HepG2 (cell line): ENCODE measurements around the gene ZXDC. TPM values are rescaled to one million over a fixed set of nuclear protein-coding genes. Genes with fewer than 3 reads are reported as not detected.
A peak's percentile ranks its signal among the peaks of the same experiment; 100 is the strongest.

Source experiments
- ATAC-seq: fragments of 200-7000 bp; cut with Tn5 transposase; 3 replicates; pipeline ENCODE4 v1.9.1; 2020; ENCODE audit warnings: mild to moderate bottlenecking, moderate library complexity
- Bru-seq: library from RNA; stranded (reverse); fragments of 400-500 nt; gene quantifications from one replicate; lab custom pipeline; 2021; lab: Mats Ljungman, UMichigan
- BruChase-seq, 2 experiments: library from RNA; stranded (reverse); fragments of 400-500 nt; gene quantifications; one replicate each; lab custom pipeline; 2021; lab: Mats Ljungman, UMichigan
- BruUV-seq: library from RNA; stranded (reverse); fragments of 400-500 nt; replicated peaks from 2 replicates; lab custom pipeline; 2021; lab: Mats Ljungman, UMichigan
- CTCF ChIA-PET: fragments of 300-600 bp; formaldehyde crosslinking; extraction: SDS; loops from one replicate; lab custom pipeline; 2021; ENCODE audit warnings: low total read pairs, inconsistent platforms, low intra/inter-chr PET ratio; lab: Yijun Ruan, JAX
- POLR2A ChIA-PET: fragments of 350-600 bp; sonication (Branson Sonifier 250); formaldehyde crosslinking; loops from one replicate; lab custom pipeline; 2020; ENCODE audit warnings: antibody characterized with exemption, inconsistent platforms; lab: Yijun Ruan, JAX
- DNase-seq: peaks from one replicate; pipeline ENCODE4 v3.0.0-alpha.2; 2015; ENCODE audit warnings: low spot score
- FAIRE-seq: peaks from 3 replicates; lab custom pipeline; 2011; peaks lifted over from hg19 to GRCh38; lab: Jason Lieb, UNC
- H2AFZ ChIP-seq: one replicate; pipeline ENCODE4 v1.6.1; 2011; ENCODE audit warnings: low read length, inconsistent platforms
- H3K27ac ChIP-seq: fragments of 300-600 bp; 3 replicates; pipeline ENCODE4 v1.8.0; 2011; ENCODE audit warnings: mixed run types, mild to moderate bottlenecking, mixed read lengths, low read length, inconsistent platforms; ENCODE audit not compliant: insufficient read depth; ENCODE audit errors: extremely low read length
- H3K27me3 ChIP-seq, 2 experiments: fragments of 200-600 bp in 1 of 2; 2 replicates in 1 of 2; 3 replicates in 1 of 2; pipeline versions ENCODE4 v1.6.0 to v1.8.0; 2011; ENCODE audit warnings: low read length in 2 of 2, mild to moderate bottlenecking in 2 of 2, moderate library complexity in 2 of 2, inconsistent platforms in 1 of 2; ENCODE audit not compliant: insufficient read depth in 2 of 2, control insufficient read depth in 1 of 2
- H3K36me3 ChIP-seq, 2 experiments: fragments of 200-600 bp in 1 of 2; replicated peaks in 1 of 2; 2 replicates in 1 of 2; 3 replicates in 1 of 2; pipeline versions ENCODE4 v1.5.1 to v1.8.0; 2011; ENCODE audit warnings: low read length in 2 of 2, inconsistent platforms in 1 of 2; ENCODE audit not compliant: insufficient read depth in 2 of 2, control insufficient read depth in 1 of 2
- H3K4me1 ChIP-seq: 2 replicates; pipeline ENCODE4 v1.5.1; 2012; ENCODE audit warnings: low read length, inconsistent platforms; ENCODE audit not compliant: insufficient read depth
- H3K4me2 ChIP-seq: 2 replicates; pipeline ENCODE4 v1.6.0; 2011; ENCODE audit warnings: low read depth, low read length, inconsistent platforms
- H3K4me3 ChIP-seq, 3 experiments: fragments of 200-600 bp in 1 of 3; sonication (generic), shearing (Covaris generic) in 1 of 3; replicated peaks in 1 of 3; 2 replicates each; pipeline ENCODE4 v1.5.1; 2011 to 2016; ENCODE audit warnings: low read length in 3 of 3, inconsistent platforms in 2 of 3, low read depth in 2 of 3, mild to moderate bottlenecking in 2 of 3, control low read depth in 1 of 3, mixed read lengths in 1 of 3; ENCODE audit not compliant: insufficient read depth in 1 of 3
- H3K79me2 ChIP-seq: one replicate; pipeline ENCODE4 v1.6.1; 2011; ENCODE audit warnings: low read length, inconsistent platforms; ENCODE audit not compliant: insufficient read depth
- H3K9ac ChIP-seq: 2 replicates; pipeline ENCODE4 v1.6.0; 2011; ENCODE audit warnings: mild to moderate bottlenecking, low read depth, low read length, inconsistent platforms; ENCODE audit not compliant: insufficient read depth
- H3K9me3 ChIP-seq: 2 replicates; pipeline ENCODE4 v1.5.1; 2012; ENCODE audit warnings: mild to moderate bottlenecking, low read length
- H4K20me1 ChIP-seq: 2 replicates; pipeline ENCODE4 v1.6.0; 2011; ENCODE audit warnings: inconsistent platforms, mild to moderate bottlenecking, low read length, moderate library complexity; ENCODE audit not compliant: insufficient read depth
- DNMT1 ChIP-seq: sonication (generic); formaldehyde crosslinking; IDR thresholded peaks from 2 replicates; pipeline ENCODE4 v1.5.1; 2020; ENCODE audit warnings: mild to moderate bottlenecking, missing genetic modification reagents
- KLF16 ChIP-seq, 2 experiments: sonication (generic) in 1 of 2; formaldehyde crosslinking in 1 of 2; IDR thresholded peaks; 2 replicates each; pipeline versions ENCODE4 v1.6.1 to v1.8.0; 2016 to 2023; ENCODE audit warnings: missing genetic modification reagents in 2 of 2, missing compliant biosample characterization in 1 of 2
- PHF20 ChIP-seq: sonication (generic); formaldehyde crosslinking; IDR thresholded peaks from 2 replicates; pipeline ENCODE4 v1.5.0; 2020; ENCODE audit warnings: mild to moderate bottlenecking, missing genetic modification reagents
- RXRB ChIP-seq: IDR thresholded peaks from 2 replicates; pipeline ENCODE4 v1.6.1; 2016; ENCODE audit warnings: borderline replicate concordance, missing genetic modification reagents, missing compliant biosample characterization
- SALL2 ChIP-seq: sonication (generic); formaldehyde crosslinking; IDR thresholded peaks from 2 replicates; pipeline ENCODE4 v1.8.1; 2023; ENCODE audit warnings: mild to moderate bottlenecking, missing genetic modification reagents, inconsistent platforms
- SIN3A ChIP-seq: IDR thresholded peaks from 2 replicates; pipeline ENCODE4 v1.6.1; 2011; ENCODE audit warnings: low read depth, mild to moderate bottlenecking, control low read depth, low read length, borderline replicate concordance
- TAF1 ChIP-seq: sonication (generic); formaldehyde crosslinking; IDR thresholded peaks from 2 replicates; pipeline ENCODE4 v1.4.0; 2020; ENCODE audit warnings: missing genetic modification reagents
- ZFP41 ChIP-seq: sonication (generic); formaldehyde crosslinking; IDR thresholded peaks from 2 replicates; pipeline ENCODE4 v1.4.0; 2020; ENCODE audit warnings: mild to moderate bottlenecking, missing genetic modification reagents, borderline replicate concordance
- ZNF234 ChIP-seq: sonication (generic); formaldehyde crosslinking; conservative IDR thresholded peaks from 2 replicates; pipeline ENCODE4 v1.5.1; 2020; ENCODE audit warnings: mild to moderate bottlenecking, missing genetic modification reagents
- ZNF333 ChIP-seq: sonication (generic); formaldehyde crosslinking; IDR thresholded peaks from 2 replicates; pipeline ENCODE4 v1.4.0; 2020; ENCODE audit warnings: mild to moderate bottlenecking, missing genetic modification reagents, borderline replicate concordance
- ZNF431 ChIP-seq: sonication (generic); formaldehyde crosslinking; IDR thresholded peaks from 2 replicates; pipeline ENCODE4 v1.9.0; 2022; ENCODE audit warnings: missing genetic modification reagents, low read depth, mild to moderate bottlenecking, borderline replicate concordance
- ZNF572 ChIP-seq: sonication (generic); formaldehyde crosslinking; IDR thresholded peaks from 2 replicates; pipeline ENCODE4 v1.5.1; 2020; ENCODE audit warnings: mild to moderate bottlenecking, missing genetic modification reagents
- WGBS: methylation state at CpG from one replicate; pipeline ENCODE4 v1.1.6; 2017; ENCODE audit warnings: low lambda C conversion rate; 5-methylcytosine and 5-hydroxymethylcytosine counted together
- in situ Hi-C: cut with HindIII; loops from 2 replicates; pipeline ENCODE4 v1.10.0; 2017; ENCODE audit warnings: low pct_unique_long_range_greater_than_20kb; ENCODE audit not compliant: extremely low pct_ligation_motif_present
- intact Hi-C: fragments of 100-400 bp; cut with micrococcal nuclease; formaldehyde crosslinking; loops from one replicate; pipeline ENCODE4 v1.10.0; 2022; ENCODE audit not compliant: unreplicated experiment
- long read RNA-seq, 2 experiments: library from RNA in 1 of 2; library from polyadenylated mRNA in 1 of 2; stranded (forward) in 1 of 2; unstranded in 1 of 2; transcript quantifications; one replicate each; pipeline ENCODE4 v2.0.0, GENCODE V29; 2019 to 2022
- polyA minus RNA-seq, 3 experiments: library from RNA; depleted of rRNA, polyadenylated mRNA; stranded (reverse); fragments of >200 nt; gene quantifications; 2 replicates each; pipeline ENCODE4 v1.2.3, GENCODE V29; 2011; ENCODE audit warnings: low replicate concordance in 1 of 3
- polyA plus RNA-seq, 8 experiments: library from polyadenylated mRNA; depleted of rRNA in 3 of 8; stranded (reverse) in 7 of 8; unstranded in 1 of 8; fragments of >200 nt; fragmentation: Illumina TruSeq in 4 of 8; extraction: Trizol in 4 of 8; gene quantifications; 2 replicates each; pipeline versions ENCODE4 v1.2.1 to v1.2.3, GENCODE V29; 2011 to 2016; ENCODE audit warnings: low read depth in 4 of 8, missing spikeins in 1 of 8, mixed read lengths in 1 of 8; ENCODE audit not compliant: insufficient read depth in 1 of 8
- total RNA-seq, 5 experiments: library from RNA; depleted of rRNA; stranded (reverse); fragments of >200 nt; fragmentation: Illumina TruSeq; extraction: Trizol; gene quantifications; 2 replicates each; pipeline ENCODE4 v1.2.3, GENCODE V29; 2016; ENCODE audit warnings: low read depth in 1 of 5
- TF ChIP-seq, protein P1 (sequence below): sonication (generic); formaldehyde crosslinking; IDR thresholded peaks from 2 replicates; pipeline ENCODE4 v1.5.0; 2020; ENCODE audit warnings: mild to moderate bottlenecking, missing genetic modification reagents, moderate library complexity

Gene ZXDC, protein sequence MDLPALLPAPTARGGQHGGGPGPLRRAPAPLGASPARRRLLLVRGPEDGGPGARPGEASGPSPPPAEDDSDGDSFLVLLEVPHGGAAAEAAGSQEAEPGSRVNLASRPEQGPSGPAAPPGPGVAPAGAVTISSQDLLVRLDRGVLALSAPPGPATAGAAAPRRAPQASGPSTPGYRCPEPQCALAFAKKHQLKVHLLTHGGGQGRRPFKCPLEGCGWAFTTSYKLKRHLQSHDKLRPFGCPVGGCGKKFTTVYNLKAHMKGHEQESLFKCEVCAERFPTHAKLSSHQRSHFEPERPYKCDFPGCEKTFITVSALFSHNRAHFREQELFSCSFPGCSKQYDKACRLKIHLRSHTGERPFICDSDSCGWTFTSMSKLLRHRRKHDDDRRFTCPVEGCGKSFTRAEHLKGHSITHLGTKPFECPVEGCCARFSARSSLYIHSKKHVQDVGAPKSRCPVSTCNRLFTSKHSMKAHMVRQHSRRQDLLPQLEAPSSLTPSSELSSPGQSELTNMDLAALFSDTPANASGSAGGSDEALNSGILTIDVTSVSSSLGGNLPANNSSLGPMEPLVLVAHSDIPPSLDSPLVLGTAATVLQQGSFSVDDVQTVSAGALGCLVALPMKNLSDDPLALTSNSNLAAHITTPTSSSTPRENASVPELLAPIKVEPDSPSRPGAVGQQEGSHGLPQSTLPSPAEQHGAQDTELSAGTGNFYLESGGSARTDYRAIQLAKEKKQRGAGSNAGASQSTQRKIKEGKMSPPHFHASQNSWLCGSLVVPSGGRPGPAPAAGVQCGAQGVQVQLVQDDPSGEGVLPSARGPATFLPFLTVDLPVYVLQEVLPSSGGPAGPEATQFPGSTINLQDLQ
- 14.7 and 21.2 TPM in 2 replicates for total RNA-seq (2016; rRNA removed; fragmentation: Illumina TruSeq; extraction: Trizol)
- 3.8 and 5.1 TPM in 2 replicates for total RNA-seq (2016; cell fraction: cytosol; rRNA removed; fragmentation: Illumina TruSeq; extraction: Trizol; ENCODE audit: low read depth)
- total RNA-seq (2016; cell fraction: insoluble cytoplasmic fraction; rRNA removed; fragmentation: Illumina TruSeq; extraction: Trizol): 14.1 and 20.6 TPM in 2 replicates
- total RNA-seq (2016; cell fraction: membrane; rRNA removed; fragmentation: Illumina TruSeq; extraction: Trizol): 8.3 and 8.6 TPM in 2 replicates
- 34.2 and 37.1 TPM in 2 replicates for total RNA-seq (2016; cell fraction: nucleus; rRNA removed; fragmentation: Illumina TruSeq; extraction: Trizol)
- polyA plus RNA-seq (2011; rRNA removed): 17.6 and 22.1 TPM in 2 replicates
- 11.0 and 12.5 TPM in 2 replicates for polyA plus RNA-seq (2011; cell fraction: cytosol; rRNA removed)
- 66.1 and 66.9 TPM in 2 replicates for polyA plus RNA-seq (2011; cell fraction: nucleus; rRNA removed)
- polyA plus RNA-seq (2012): 15.7 and 19.2 TPM in 2 replicates
- polyA plus RNA-seq (2016; cell fraction: cytosol; fragmentation: Illumina TruSeq; extraction: Trizol; ENCODE audit: low read depth): 1.2 TPM in 2 replicates
- polyA plus RNA-seq (2016; cell fraction: insoluble cytoplasmic fraction; fragmentation: Illumina TruSeq; extraction: Trizol; ENCODE audit: low read depth): 9.6 and 12.3 TPM in 2 replicates
- 2.8 TPM in 2 replicates for polyA plus RNA-seq (2016; cell fraction: membrane; fragmentation: Illumina TruSeq; extraction: Trizol; ENCODE audit: low read depth)
- 46.7 and 52.0 TPM in 2 replicates for polyA plus RNA-seq (2016; cell fraction: nucleus; fragmentation: Illumina TruSeq; extraction: Trizol; ENCODE audit: insufficient read depth, low read depth)
- 30.7 and 49.9 TPM in 2 replicates for polyA minus RNA-seq (2011; rRNA and poly(A)+ RNA removed; ENCODE audit: low replicate concordance)
- polyA minus RNA-seq (2011; cell fraction: cytosol; rRNA and poly(A)+ RNA removed): 19.2 and 20.2 TPM in 2 replicates
- polyA minus RNA-seq (2011; cell fraction: nucleus; rRNA and poly(A)+ RNA removed): 69.8 and 75.6 TPM in 2 replicates
- Bru-seq, nascent RNA: percentile 91 among the genes with signal in this experiment
- percentile 91 among the genes with signal in this experiment for BruChase-seq, experiment 1, labeled RNA remaining after a 6-hour chase
- BruChase-seq, experiment 2, labeled RNA remaining after a 2-hour chase: percentile 93 among the genes with signal in this experiment
- long read RNA-seq, experiment 1, full-length matches to known transcripts: 4 of 9 reads
- long read RNA-seq, experiment 1, partial matches to known transcripts: 2 of 9 reads
- long read RNA-seq, experiment 1, other reads (novel, unspliced or antisense): 3 of 9 reads
- long read RNA-seq, experiment 2, full-length matches to known transcripts: 12 of 58 reads
- long read RNA-seq, experiment 2, partial matches to known transcripts: 16 of 58 reads
- long read RNA-seq, experiment 2, other reads (novel, unspliced or antisense): 30 of 58 reads

GRCh38 chr3:126475413-126476114 lies at the start of gene ZXDC:
TSS of gene ZXDC (minus strand) at chr3:126475891. CDS start at chr3:126475865, 26 bp downstream.
- POLR2A ChIA-PET: interaction anchor here (1.1 to 3.2 kb wide), 11 partner anchors 9 to 296 kb away, joined by 3 to 26 read pairs (median 8); partner anchors contain the start of genes ALDH1L1, CHST13 and KLF15
- FAIRE-seq: no peak
- peak within 1 kb of the TSS; percentile 95 for H3K9ac ChIP-seq
- CTCF ChIA-PET: no interaction called here
- peaks cover 21% of the 10 kb centered on the region for H4K20me1 ChIP-seq
- ATAC-seq: peak; percentile 70
- peaks cover 3 to 9% of the 10 kb centered on the region in 2 experiments for H3K36me3 ChIP-seq
- DNase-seq: peak; percentile 82
- 0% methylated on average over 2 of the region's 112 CpGs for WGBS
- H2AFZ ChIP-seq: peak within 1 kb of the TSS; percentile 19
- in situ Hi-C loops: no loop called here
- no peaks in the 10 kb centered on the region for H3K9me3 ChIP-seq
- BruUV-seq: no TSS peak
- intact Hi-C loops: loop anchor here (1.0 kb wide), 1 partner anchor 10 kb away; no protein-coding TSS in a partner anchor
- peaks cover 71% of the 10 kb centered on the region for H3K4me1 ChIP-seq
- peak within 1 kb of the TSS; percentile 78 to 95 (median 80) for H3K4me3 ChIP-seq
- H3K27ac ChIP-seq: peak within 1 kb of the TSS; percentile 90
- H3K4me2 ChIP-seq: peak within 1 kb of the TSS; percentile 91
- H3K27me3 ChIP-seq: no peaks in the 10 kb centered on the region; a peak in 1 of 5 replicates
- H3K79me2 ChIP-seq: peaks cover 43% of the 10 kb centered on the region
- no peak for TF ChIP-seq ZNF234 (CRISPR knock-in tag)
- TF ChIP-seq KLF16 (CRISPR knock-in tag; IDR thresholded peaks at IDR 0.05): no peak
- TF ChIP-seq TAF1 (CRISPR knock-in tag): peak; percentile 61
- TF ChIP-seq, protein P1, sequence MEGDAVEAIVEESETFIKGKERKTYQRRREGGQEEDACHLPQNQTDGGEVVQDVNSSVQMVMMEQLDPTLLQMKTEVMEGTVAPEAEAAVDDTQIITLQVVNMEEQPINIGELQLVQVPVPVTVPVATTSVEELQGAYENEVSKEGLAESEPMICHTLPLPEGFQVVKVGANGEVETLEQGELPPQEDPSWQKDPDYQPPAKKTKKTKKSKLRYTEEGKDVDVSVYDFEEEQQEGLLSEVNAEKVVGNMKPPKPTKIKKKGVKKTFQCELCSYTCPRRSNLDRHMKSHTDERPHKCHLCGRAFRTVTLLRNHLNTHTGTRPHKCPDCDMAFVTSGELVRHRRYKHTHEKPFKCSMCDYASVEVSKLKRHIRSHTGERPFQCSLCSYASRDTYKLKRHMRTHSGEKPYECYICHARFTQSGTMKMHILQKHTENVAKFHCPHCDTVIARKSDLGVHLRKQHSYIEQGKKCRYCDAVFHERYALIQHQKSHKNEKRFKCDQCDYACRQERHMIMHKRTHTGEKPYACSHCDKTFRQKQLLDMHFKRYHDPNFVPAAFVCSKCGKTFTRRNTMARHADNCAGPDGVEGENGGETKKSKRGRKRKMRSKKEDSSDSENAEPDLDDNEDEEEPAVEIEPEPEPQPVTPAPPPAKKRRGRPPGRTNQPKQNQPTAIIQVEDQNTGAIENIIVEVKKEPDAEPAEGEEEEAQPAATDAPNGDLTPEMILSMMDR (CRISPR knock-in tag): peak; percentile 61
- no peak for TF ChIP-seq ZNF333
- TF ChIP-seq ZFP41 (CRISPR knock-in tag): no peak
- no peak for TF ChIP-seq ZNF572 (CRISPR knock-in tag)
- TF ChIP-seq DNMT1: no peak
- no peak for TF ChIP-seq PHF20 (CRISPR knock-in tag)
- TF ChIP-seq ZNF431 (CRISPR knock-in tag): no peak
- no peak for TF ChIP-seq SIN3A
- TF ChIP-seq RXRB: no peak
- peak; percentile 23; the same call in 1 of the 2 replicates for TF ChIP-seq SALL2
